Liver (tissue), 9 donors: ENCODE results near the gene NME1. TPM values are rescaled to one million over a fixed set of nuclear protein-coding genes. Genes with fewer than 3 reads are reported as not detected.
A peak's percentile ranks its signal among the peaks of the same experiment; 100 is the strongest.

Experiments
- DNase-seq: peaks from one replicate; pipeline ENCODE4 v3.0.0-alpha.2; 2017; ENCODE audit warnings: low spot score
- H3K27ac ChIP-seq, 2 donors: one replicate each; pipeline ENCODE4 v1.7.0; 2013; ENCODE audit warnings: inconsistent platforms in 2 of 2, low read length in 2 of 2, control low read depth in 1 of 2, low read depth in 1 of 2, mild to moderate bottlenecking in 1 of 2
- H3K27me3 ChIP-seq, 4 donors: one replicate each; pipeline versions ENCODE4 v1.6.1 to v1.7.0; 2013; ENCODE audit warnings: low read length in 3 of 4, inconsistent platforms in 1 of 4, mild to moderate bottlenecking in 1 of 4, moderate library complexity in 1 of 4; ENCODE audit not compliant: control insufficient read depth in 4 of 4, insufficient read depth in 4 of 4
- H3K36me3 ChIP-seq, 4 donors: one replicate each; pipeline versions ENCODE4 v1.6.1 to v1.7.0; 2013; ENCODE audit warnings: low read length in 3 of 4, mild to moderate bottlenecking in 3 of 4, low read depth in 1 of 4, moderate library complexity in 1 of 4; ENCODE audit not compliant: control insufficient read depth in 4 of 4, insufficient read depth in 3 of 4
- H3K4me1 ChIP-seq, 4 donors: one replicate each; pipeline versions ENCODE4 v1.6.1 to v1.7.0; 2013; ENCODE audit warnings: low read length in 3 of 4, mild to moderate bottlenecking in 3 of 4, moderate library complexity in 1 of 4; ENCODE audit not compliant: control insufficient read depth in 4 of 4, insufficient read depth in 4 of 4
- H3K4me3 ChIP-seq, 3 donors: one replicate each; pipeline versions ENCODE4 v1.6.1 to v1.7.0; 2013; ENCODE audit warnings: low read length in 3 of 3, control low read depth in 1 of 3, low read depth in 1 of 3, mild to moderate bottlenecking in 1 of 3
- H3K9ac ChIP-seq, 2 donors: one replicate each; pipeline ENCODE4 v1.7.0; 2013; ENCODE audit warnings: low read length in 2 of 2, mild to moderate bottlenecking in 2 of 2, moderate library complexity in 2 of 2, control low read depth in 1 of 2, low read depth in 1 of 2
- H3K9me3 ChIP-seq, 4 donors: one replicate each; pipeline versions ENCODE4 v1.6.1 to v1.7.0; 2013; ENCODE audit warnings: low read length in 3 of 4; ENCODE audit not compliant: control insufficient read depth in 4 of 4
- ATF3 ChIP-seq: IDR thresholded peaks from 2 replicates; pipeline ENCODE4 v1.6.1; 2016; ENCODE audit warnings: antibody characterized with exemption
- CTCF ChIP-seq: fragments of 150-350 bp; IDR thresholded peaks from 2 replicates; pipeline ENCODE4 v1.5.1; 2017; ENCODE audit warnings: improper control_type of control experiment, low read depth, low read length; ENCODE audit not compliant: missing input control
- EGR1 ChIP-seq, 2 donors: IDR thresholded peaks; 2 replicates each; pipeline ENCODE4 v1.6.1; 2016 to 2018; ENCODE audit warnings: antibody characterized with exemption in 2 of 2, low read depth in 2 of 2
- FOXA1 ChIP-seq: IDR thresholded peaks from 2 replicates; pipeline ENCODE4 v1.6.1; 2016; ENCODE audit warnings: antibody characterized with exemption
- FOXA2 ChIP-seq: IDR thresholded peaks from 2 replicates; pipeline ENCODE4 v1.6.1; 2016; ENCODE audit warnings: antibody characterized with exemption
- GABPA ChIP-seq, 2 donors: IDR thresholded peaks in 1 of 2; conservative IDR thresholded peaks in 1 of 2; 2 replicates each; pipeline ENCODE4 v1.6.1; 2016; ENCODE audit warnings: antibody characterized with exemption in 2 of 2, mild to moderate bottlenecking in 1 of 2, moderate library complexity in 1 of 2
- HNF4A ChIP-seq, 2 donors: conservative IDR thresholded peaks; 2 replicates each; pipeline ENCODE4 v1.6.1; 2016; ENCODE audit warnings: antibody characterized with exemption in 2 of 2, mild to moderate bottlenecking in 2 of 2
- HNF4G ChIP-seq: IDR thresholded peaks from 2 replicates; pipeline ENCODE4 v1.6.1; 2016; ENCODE audit warnings: antibody characterized with exemption
- JUND ChIP-seq, 2 donors: IDR thresholded peaks; 2 replicates each; pipeline ENCODE4 v1.6.1; 2016; ENCODE audit warnings: antibody characterized with exemption in 2 of 2
- MAX ChIP-seq: IDR thresholded peaks from 2 replicates; pipeline ENCODE4 v1.6.1; 2016; ENCODE audit warnings: antibody characterized with exemption
- NR2F2 ChIP-seq: IDR thresholded peaks from 2 replicates; pipeline ENCODE4 v1.6.1; 2016; ENCODE audit warnings: antibody characterized with exemption
- REST ChIP-seq: IDR thresholded peaks from 2 replicates; pipeline ENCODE4 v1.6.1; 2016; ENCODE audit warnings: antibody characterized with exemption, mild to moderate bottlenecking
- RXRA ChIP-seq, 2 donors: IDR thresholded peaks; 2 replicates each; pipeline ENCODE4 v1.6.1; 2017 to 2018; ENCODE audit warnings: antibody characterized with exemption in 2 of 2, mild to moderate bottlenecking in 1 of 2
- SP1 ChIP-seq: IDR thresholded peaks from 2 replicates; pipeline ENCODE4 v1.6.1; 2018; ENCODE audit warnings: antibody characterized with exemption, mild to moderate bottlenecking
- TAF1 ChIP-seq: conservative IDR thresholded peaks from 2 replicates; pipeline ENCODE4 v1.6.1; 2016; ENCODE audit warnings: antibody characterized with exemption, mild to moderate bottlenecking
- YY1 ChIP-seq: IDR thresholded peaks from 2 replicates; pipeline ENCODE4 v1.6.1; 2016; ENCODE audit warnings: antibody characterized with exemption, mild to moderate bottlenecking
- ZBTB33 ChIP-seq: IDR thresholded peaks from 2 replicates; pipeline ENCODE4 v1.6.1; 2016; ENCODE audit warnings: antibody characterized with exemption
- WGBS: extraction: QIAGEN DNeasy Blood & Tissue Kit; methylation state at CpG from one replicate; pipeline ENCODE4 v1.1.7; 2013; 5-methylcytosine and 5-hydroxymethylcytosine counted together
- polyA plus RNA-seq, 2 donors: library from polyadenylated mRNA; stranded (reverse) in 1 of 2; unstranded in 1 of 2; fragments of 200-250 nt in 1 of 2; fragments of >200 nt in 1 of 2; fragmentation: Nextera tagmentation in 1 of 2; extraction: Ambion mirVana in 1 of 2; gene quantifications; one replicate each; pipeline versions ENCODE4 v1.2.1 to v1.2.3, GENCODE V29; 2013 to 2015
- total RNA-seq, 2 donors: library from RNA; depleted of rRNA; stranded (reverse); fragments of >200 nt; gene quantifications; one replicate each; pipeline ENCODE4 v1.2.3, GENCODE V29; 2014
- donor health status: healthy.
- donor health status: healthy.
- donor health status: healthy.
- donor health status: healthy.
- donor health status: healthy.

The NME1 gene
- total and polyA plus RNA-seq, 4 donors, result 26.7 to 97.3 (median 57.4) TPM

GRCh38 chr17:51152766-51153209 lies 571 bp upstream of the NME1 start:
- no peak for TF ChIP-seq YY1
- TF ChIP-seq FOXA2, result no peak
- no peak for TF ChIP-seq HNF4G
- TF ChIP-seq CTCF, result no peak
- TF ChIP-seq RXRA (IDR thresholded peaks at IDR 0.05), result no peak
- TF ChIP-seq EGR1 (IDR thresholded peaks at IDR 0.05; ENCODE audit: low read depth in 2 of 2), result no peak
- TF ChIP-seq GABPA (IDR thresholded peaks at IDR 0.05 in 1 of 2, conservative IDR thresholded peaks at IDR 0.05 in 1 of 2), result no peak
- TF ChIP-seq ZBTB33, result no peak
- no peak for TF ChIP-seq HNF4A (conservative IDR thresholded peaks at IDR 0.05)
- TF ChIP-seq ATF3, result no peak
- TF ChIP-seq SP1, result no peak
- no peak for TF ChIP-seq NR2F2
- no peak for TF ChIP-seq REST
- no peak for TF ChIP-seq FOXA1
- no peak for TF ChIP-seq JUND (IDR thresholded peaks at IDR 0.05)
- TF ChIP-seq MAX, result no peak
- TF ChIP-seq TAF1, result no peak
- no peak for DNase-seq
- H3K36me3 ChIP-seq, result peaks cover 0 to 8% (median 4%) of the 10 kb centered on the region in 4 donors
- no peaks in the 10 kb centered on the region for H3K9me3 ChIP-seq
- peak overlapping the region; percentile 92 to 94 for H3K27ac ChIP-seq
- peaks cover 0 to 18% (median 10%) of the 10 kb centered on the region in 4 donors for H3K4me1 ChIP-seq
- WGBS, result 16% methylated on average over 8 of the region's 8 CpGs
- peak overlapping the region; percentile 85 to 99 for H3K9ac ChIP-seq
- no peaks in the 10 kb centered on the region for H3K27me3 ChIP-seq
- H3K4me3 ChIP-seq, result peak overlapping the region; percentile 15 to 54 (median 35)
